ENCODE measurements around the gene OLFM1. TPM values are rescaled to one million over a fixed set of nuclear protein-coding genes. Genes with fewer than 3 reads are reported as not detected.
"Not testable (repeated sequence)": the region's sequence is repeated elsewhere in the genome, so short reads cannot be mapped to it uniquely, and the experiment has no call there.

OLFM1 gene
- total and polyA plus RNA-seq, 5 experiments from 2014 or later: not detected

DNA sequence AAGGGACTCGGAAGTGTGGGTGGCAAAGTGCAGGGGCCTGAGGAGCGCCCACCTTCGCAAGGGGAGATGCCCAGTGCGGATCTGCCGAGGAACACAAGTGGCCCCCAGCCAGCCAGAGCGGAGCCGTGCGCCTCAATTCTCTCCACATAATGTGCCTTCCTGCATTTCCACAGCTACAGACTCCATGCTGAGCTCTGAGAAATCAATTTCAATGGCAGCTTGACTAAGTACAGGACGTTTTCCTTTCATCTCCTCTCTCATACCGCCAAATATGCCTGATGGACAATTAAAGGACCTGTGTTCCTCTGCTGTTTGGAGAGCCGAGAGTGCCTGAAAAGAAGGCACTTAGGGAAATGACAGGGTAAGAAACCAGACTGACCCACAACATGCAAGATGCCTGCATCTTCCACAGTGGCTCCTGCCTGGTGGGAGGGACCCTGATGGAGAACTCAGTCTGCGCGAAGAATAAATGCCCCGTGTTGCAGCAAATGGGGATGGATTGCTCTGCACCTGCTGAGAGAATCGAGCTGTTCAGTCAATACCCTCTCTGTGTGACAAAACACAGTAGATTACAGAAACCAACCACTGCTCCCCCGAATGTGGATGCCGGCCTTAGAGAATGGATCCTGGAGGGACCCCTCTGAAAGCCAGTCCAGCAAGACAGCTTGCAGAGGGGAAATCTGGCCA lies 38.6 kb upstream of the OLFM1 start:
- no peak for ATAC-seq
- H3K4me3 Mint-ChIP-seq: no peak overlapping the region
- H3K4me1 Mint-ChIP-seq: peaks cover 0 to 6% (median 0%) of the 10 kb centered on the region in 4 donors
- no peaks in the 10 kb centered on the region for H3K36me3 Mint-ChIP-seq
- peaks cover 8 to 70% (median 40%) of the 10 kb centered on the region in 5 donors for H3K27me3 Mint-ChIP-seq
- peaks cover 0 to 9% (median 0%) of the 10 kb centered on the region in 9 donors for H3K9me3 Mint-ChIP-seq
- POLR2A ChIA-PET: no interaction called here
- no peak for DNase-seq
- H3K27ac Mint-ChIP-seq: no peak overlapping the region

DNA sequence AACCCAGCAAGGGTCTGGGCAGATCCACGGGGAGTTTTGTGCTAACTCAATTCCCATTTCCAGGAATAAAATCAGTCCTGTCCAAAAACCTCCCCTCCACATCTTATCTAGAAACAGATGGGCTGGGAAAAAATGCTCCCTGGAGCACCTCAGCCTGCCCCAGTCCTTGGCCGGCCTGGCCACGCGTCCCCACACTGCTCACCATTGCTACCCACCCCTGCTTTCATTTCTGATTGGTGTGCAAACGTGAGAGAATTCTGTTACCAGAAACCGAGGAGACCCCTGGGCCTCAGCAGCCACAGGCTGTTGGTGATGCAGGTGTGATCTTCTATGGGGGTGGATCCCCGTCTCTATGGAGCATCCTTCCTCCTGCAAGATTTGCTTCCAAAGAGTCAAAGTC lies 38.0 kb upstream of the OLFM1 start:
- H3K4me3 Mint-ChIP-seq: no peak overlapping the region
- H3K36me3 Mint-ChIP-seq: no peaks in the 10 kb centered on the region
- POLR2A ChIA-PET: no interaction called here
- H3K27me3 Mint-ChIP-seq: peaks cover 11 to 71% (median 44%) of the 10 kb centered on the region in 5 donors
- H3K9me3 Mint-ChIP-seq: peaks cover 0 to 9% (median 0%) of the 10 kb centered on the region in 9 donors
- no peak overlapping the region for H3K27ac Mint-ChIP-seq
- peaks cover 0 to 6% (median 0%) of the 10 kb centered on the region in 4 donors for H3K4me1 Mint-ChIP-seq
- DNase-seq (no peak), ATAC-seq (no peak)

DNA sequence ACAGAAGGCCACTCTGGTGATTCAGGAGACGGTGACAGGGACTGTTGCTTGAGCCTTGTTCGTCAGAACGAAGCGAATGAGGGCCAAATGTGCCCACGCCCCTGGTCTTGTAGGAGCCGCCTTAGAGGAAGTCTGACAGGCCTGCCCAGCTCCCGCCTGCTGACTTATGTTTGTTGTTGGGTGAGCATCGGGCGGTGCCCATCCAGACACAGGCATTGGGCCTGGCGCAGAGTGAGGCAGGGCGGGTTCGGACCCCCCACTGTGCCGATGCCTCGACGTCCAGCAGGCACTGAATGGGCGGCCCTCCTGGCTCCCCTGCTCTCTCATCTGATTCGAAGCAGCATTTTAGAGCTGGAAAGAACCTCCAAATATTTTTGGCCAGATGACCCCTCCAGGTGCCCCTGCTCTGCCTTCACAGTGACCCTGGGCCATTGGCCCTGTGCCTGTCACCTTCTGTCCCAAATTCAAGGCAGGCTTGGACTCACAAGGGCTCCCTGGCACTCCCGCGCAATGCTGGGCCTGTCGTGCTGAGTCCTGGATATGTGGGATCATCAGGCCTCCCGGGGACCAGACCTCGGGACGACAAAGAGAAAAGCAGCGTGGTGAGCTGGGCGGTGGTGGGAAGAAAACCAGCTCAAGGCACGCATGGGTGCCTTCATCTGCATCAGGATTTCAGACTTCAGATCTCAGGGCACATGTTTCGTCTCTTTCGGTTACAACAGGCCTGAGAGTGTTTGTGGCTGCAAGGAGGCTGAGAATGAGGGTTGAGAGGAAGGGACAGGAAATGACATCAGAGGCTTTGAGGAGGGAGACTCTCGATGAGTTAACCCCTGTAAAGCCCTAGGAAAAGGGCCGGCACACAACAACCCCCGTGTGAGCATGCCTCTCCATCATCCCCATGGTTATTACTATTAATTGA lies 37.1 kb upstream of the OLFM1 start:
- DNase-seq (no peak), ATAC-seq (no peak)
- H3K4me1 Mint-ChIP-seq: peaks cover 0 to 6% (median 0%) of the 10 kb centered on the region in 4 donors
- H3K36me3 Mint-ChIP-seq: no peaks in the 10 kb centered on the region
- POLR2A ChIA-PET: no interaction called here
- H3K4me3 Mint-ChIP-seq: no peak overlapping the region
- no peak overlapping the region for H3K27ac Mint-ChIP-seq
- peaks cover 12 to 71% (median 41%) of the 10 kb centered on the region in 5 donors for H3K27me3 Mint-ChIP-seq
- H3K9me3 Mint-ChIP-seq: peaks cover 0 to 9% (median 0%) of the 10 kb centered on the region in 9 donors

DNA sequence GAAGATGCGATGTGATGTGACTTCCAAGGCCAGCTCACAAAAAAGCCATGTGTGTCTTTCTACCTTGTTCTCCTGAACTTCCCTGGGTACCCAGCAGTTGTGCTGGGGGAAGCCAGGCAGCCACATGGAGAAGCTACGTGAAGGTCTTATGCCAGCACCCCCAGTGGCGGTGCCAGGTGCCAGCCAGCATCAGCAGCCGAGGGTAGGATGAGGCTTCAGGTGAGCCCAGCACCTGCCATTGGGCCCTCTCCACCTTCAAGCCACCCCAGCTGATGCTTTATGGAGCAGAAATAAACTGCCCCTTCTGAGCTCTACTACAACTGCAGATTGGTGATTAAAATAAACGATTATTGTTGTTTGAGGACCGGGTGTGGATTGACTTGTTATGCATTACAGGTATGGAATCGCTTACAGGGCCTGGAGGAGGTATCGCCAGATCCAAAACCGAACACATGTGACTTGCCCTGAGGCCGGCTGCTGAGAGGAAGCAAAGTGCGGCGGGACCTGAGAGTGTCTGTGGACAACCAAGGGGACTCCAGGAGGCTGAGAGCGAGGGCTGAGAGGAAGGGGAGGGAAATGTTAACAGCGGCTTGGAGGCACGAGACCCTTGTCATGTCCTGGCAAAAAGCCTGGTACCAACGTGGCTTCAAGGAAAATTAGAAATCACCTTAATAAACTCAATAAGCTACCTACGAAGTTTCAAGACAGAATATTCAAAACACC lies 36.0 kb upstream of the OLFM1 start:
- Mint-ChIP-seq H3K4me1 (peaks cover 0 to 6% (median 0%) of the 10 kb centered on the region in 4 donors), H3K27me3 (peaks cover 14 to 75% (median 39%) of the 10 kb centered on the region in 5 donors), H3K27ac (no peak overlapping the region), H3K4me3 (no peak overlapping the region), H3K9me3 (peaks cover 0 to 9% (median 0%) of the 10 kb centered on the region in 9 donors), H3K36me3 (no peaks in the 10 kb centered on the region)
- no peak for ATAC-seq
- DNase-seq: no peak
- POLR2A ChIA-PET: no interaction called here

DNA sequence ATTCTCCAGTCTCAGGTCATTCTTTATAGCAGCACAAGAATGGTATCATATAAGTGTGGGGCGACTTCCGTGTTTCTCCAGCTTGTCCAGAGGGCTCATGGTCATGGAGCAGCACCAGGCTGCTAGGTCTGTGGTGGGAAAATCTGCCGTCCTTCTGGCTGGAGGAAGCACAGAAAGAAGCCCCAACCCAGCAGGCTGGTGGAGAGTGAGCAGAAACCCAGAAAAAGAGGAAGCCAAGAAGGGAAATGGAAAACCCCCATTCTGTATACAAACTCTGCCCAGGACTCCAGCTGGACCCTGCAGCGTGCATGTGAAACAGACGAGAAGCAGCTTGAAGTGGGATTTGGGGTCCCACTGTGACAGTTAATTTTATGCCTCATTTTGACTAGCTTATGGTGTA lies 34.3 kb upstream of the OLFM1 start:
- no peak for ATAC-seq
- H3K27ac Mint-ChIP-seq: no peak overlapping the region
- H3K27me3 Mint-ChIP-seq: peaks cover 14 to 71% (median 37%) of the 10 kb centered on the region in 5 donors

DNA sequence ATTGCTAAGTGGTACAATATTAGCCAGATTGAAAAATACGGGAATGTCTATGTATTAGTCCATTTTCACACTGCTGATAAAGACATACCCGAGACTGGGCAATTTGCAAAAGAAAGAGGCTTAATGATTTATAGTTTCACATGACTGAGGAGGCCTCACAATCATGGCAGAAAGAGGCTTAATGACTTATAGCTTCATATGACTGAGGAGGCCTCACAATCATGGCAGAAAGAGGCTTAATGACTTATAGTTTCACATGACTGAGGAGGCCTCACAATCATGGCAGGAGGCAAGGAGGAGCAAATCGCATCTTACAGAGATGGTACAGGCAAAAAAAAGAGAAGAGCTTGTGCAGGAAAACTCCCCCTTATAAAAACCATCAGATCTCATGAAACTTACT lies 32.3 kb upstream of the OLFM1 start:
- no peak overlapping the region for H3K27ac Mint-ChIP-seq
- POLR2A ChIA-PET: no interaction called here
- H3K27me3 Mint-ChIP-seq: peaks cover 16 to 58% (median 36%) of the 10 kb centered on the region in 5 donors
- H3K4me3 Mint-ChIP-seq: no peak overlapping the region
- no peak for DNase-seq
- H3K36me3 Mint-ChIP-seq: no peaks in the 10 kb centered on the region
- no peak for ATAC-seq
- peaks cover 0 to 6% (median 0%) of the 10 kb centered on the region in 4 donors for H3K4me1 Mint-ChIP-seq
- H3K9me3 Mint-ChIP-seq: peaks cover 0 to 10% (median 0%) of the 10 kb centered on the region in 9 donors

More for the DNA sequence above, 34.3 kb upstream of the OLFM1 start:
- H3K4me3 Mint-ChIP-seq: no peak overlapping the region
- H3K9me3 Mint-ChIP-seq: peaks cover 0 to 9% (median 0%) of the 10 kb centered on the region in 9 donors
- no peak for DNase-seq
- POLR2A ChIA-PET: no interaction called here
- peaks cover 0 to 6% (median 0%) of the 10 kb centered on the region in 4 donors for H3K4me1 Mint-ChIP-seq
- H3K36me3 Mint-ChIP-seq: no peaks in the 10 kb centered on the region

DNA sequence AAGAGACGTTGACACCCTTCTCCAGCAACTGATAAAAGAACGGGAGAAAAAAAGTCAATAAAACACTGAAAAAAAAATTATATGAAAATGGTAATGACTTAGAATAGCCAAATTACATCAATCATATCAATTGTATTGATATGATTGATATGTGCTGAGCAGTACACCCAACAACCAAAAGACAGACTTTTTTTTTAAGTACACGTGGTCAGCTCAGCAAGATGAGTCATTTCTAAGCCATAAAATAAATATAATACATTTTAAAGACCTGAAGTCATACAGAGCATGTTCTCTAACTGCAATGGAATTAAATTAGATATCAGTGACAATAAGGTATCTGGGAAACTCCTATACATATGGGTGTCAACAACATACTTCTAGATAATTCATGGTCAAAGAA lies 30.9 kb upstream of the OLFM1 start:
- H3K4me1 Mint-ChIP-seq: peaks cover 0 to 6% (median 0%) of the 10 kb centered on the region in 4 donors

DNA sequence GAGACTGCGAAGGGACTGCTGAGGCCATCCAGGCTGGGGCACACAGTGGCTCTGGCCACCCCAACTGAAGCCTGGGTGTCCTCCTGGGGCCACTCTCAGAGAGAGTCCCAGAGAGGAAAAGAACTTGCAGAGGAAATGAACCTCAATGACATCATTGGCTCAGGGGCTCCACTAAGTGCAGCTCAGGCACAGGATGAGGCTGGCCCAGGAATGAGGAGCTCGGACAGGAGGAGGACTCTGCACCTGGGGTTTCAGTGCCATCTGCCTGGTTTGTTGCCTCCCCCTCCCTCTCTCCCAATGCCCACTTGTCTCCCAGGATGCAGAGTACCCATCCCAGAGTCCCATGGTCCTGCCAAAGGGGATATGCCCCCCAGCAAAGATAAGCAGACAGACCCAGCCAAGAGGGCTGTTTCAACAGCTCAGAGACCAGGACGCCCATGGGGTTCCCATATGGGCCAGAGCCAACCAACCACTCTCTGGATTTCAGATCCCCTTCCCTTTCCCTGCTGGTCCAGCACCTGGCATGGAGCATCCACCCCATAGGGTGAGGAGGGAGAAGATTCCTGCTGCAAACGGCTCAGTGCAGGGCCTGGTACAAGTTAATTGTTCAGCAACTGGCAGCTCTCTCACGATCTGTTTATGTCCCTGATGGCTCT lies 26.9 kb upstream of the OLFM1 start:
- peaks cover 3 to 21% (median 3%) of the 10 kb centered on the region in 3 donors for H3K36me3 Mint-ChIP-seq
- POLR2A ChIA-PET: no interaction called here
- no peak overlapping the region for H3K27ac Mint-ChIP-seq

More for the DNA sequence above, 30.9 kb upstream of the OLFM1 start:
- no peak for ATAC-seq
- H3K27ac Mint-ChIP-seq: no peak overlapping the region
- H3K4me3 Mint-ChIP-seq: no peak overlapping the region
- peaks cover 0 to 8% (median 0%) of the 10 kb centered on the region in 9 donors for H3K9me3 Mint-ChIP-seq
- no peak for DNase-seq
- POLR2A ChIA-PET: no interaction called here
- peaks cover 15 to 58% (median 35%) of the 10 kb centered on the region in 5 donors for H3K27me3 Mint-ChIP-seq
- no peaks in the 10 kb centered on the region for H3K36me3 Mint-ChIP-seq

DNA sequence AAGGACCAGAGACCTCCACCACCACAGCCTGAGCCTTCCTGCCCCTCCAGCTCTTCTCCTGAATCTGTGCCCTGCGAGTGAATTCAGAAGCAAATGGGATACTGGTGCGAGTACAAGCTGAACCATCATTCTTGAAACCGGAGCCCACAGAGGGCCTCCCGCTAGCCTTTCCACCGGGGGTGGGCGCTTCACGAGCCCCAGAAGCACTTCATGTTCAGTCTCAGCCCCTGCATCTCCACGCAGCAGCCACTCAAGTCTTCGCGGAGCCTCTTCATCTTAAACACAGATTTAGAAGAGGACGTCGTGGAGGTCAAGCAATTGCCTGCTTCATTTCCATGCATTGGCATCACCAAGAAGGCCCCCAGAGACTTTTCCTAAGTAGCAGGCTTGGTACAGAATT lies 26.0 kb upstream of the OLFM1 start:
- DNase-seq: peak in 1 of 10 donors; percentile 32
- peaks cover 0 to 34% (median 13%) of the 10 kb centered on the region in 9 donors for H3K9me3 Mint-ChIP-seq
- POLR2A ChIA-PET: no interaction called here
- ATAC-seq: no peak
- H3K27me3 Mint-ChIP-seq: peaks cover 6 to 35% (median 18%) of the 10 kb centered on the region in 5 donors
- no peak overlapping the region for H3K27ac Mint-ChIP-seq
- peaks cover 3 to 21% (median 3%) of the 10 kb centered on the region in 3 donors for H3K36me3 Mint-ChIP-seq
- no peaks in the 10 kb centered on the region for H3K4me1 Mint-ChIP-seq
- H3K4me3 Mint-ChIP-seq: no peak overlapping the region

More for the DNA sequence above, 26.9 kb upstream of the OLFM1 start:
- peaks cover 0 to 29% (median 13%) of the 10 kb centered on the region in 9 donors for H3K9me3 Mint-ChIP-seq
- DNase-seq (peak in 1 of 10 donors; percentile 45), ATAC-seq (no peak)
- H3K27me3 Mint-ChIP-seq: peaks cover 7 to 34% (median 12%) of the 10 kb centered on the region in 5 donors
- H3K4me3 Mint-ChIP-seq: no peak overlapping the region
- no peaks in the 10 kb centered on the region for H3K4me1 Mint-ChIP-seq

DNA sequence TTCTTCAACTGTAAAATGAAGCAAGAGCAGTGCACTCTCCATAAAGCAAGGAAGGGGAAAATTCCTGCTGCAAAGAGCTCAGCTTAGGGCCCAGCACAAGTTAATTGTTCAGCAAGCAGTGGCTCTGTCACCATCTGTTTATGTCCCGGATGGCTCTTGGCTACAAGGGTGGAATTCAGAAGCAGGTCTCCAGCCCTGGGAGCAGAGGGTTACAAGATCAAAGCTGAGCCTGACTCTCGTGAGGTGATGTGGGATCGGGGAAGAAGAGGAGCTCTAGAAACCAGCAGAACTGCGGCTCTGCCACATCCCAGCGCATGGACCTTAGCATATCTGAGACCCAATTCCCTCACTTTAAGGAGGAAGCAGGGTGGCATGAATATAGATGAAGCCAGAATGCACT lies 25.2 kb upstream of the OLFM1 start:
- peaks cover 3 to 21% (median 3%) of the 10 kb centered on the region in 3 donors for H3K36me3 Mint-ChIP-seq
- no peak overlapping the region for H3K4me3 Mint-ChIP-seq
- ATAC-seq: no peak
- H3K27me3 Mint-ChIP-seq: peaks cover 6 to 37% (median 17%) of the 10 kb centered on the region in 5 donors
- no peak overlapping the region for H3K27ac Mint-ChIP-seq
- POLR2A ChIA-PET: no interaction called here
- peaks cover 0 to 34% (median 13%) of the 10 kb centered on the region in 9 donors for H3K9me3 Mint-ChIP-seq
- H3K4me1 Mint-ChIP-seq: no peaks in the 10 kb centered on the region
- DNase-seq: peak in 1 of 10 donors; percentile 50

DNA sequence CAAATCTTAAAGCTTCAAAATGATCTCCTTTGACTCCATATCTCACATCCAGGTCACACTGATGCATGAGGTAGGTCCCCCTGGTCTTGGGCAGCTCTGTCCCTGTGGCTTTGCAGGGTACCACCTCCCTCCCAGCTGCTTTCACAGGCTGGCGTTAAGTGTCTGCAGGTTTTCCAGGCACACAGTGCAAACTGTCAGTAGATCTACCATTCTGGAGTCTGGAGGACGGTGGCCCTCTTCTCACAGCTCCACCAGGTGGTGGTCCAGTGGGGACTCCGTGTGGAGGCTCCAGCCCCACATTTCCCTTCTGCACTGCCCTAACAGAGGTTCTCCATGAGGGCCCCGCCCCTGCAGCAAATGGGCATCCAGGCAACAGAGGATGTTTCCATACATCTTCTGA lies 24.0 kb upstream of the OLFM1 start:
- DNase-seq, ATAC-seq, POLR2A ChIA-PET, H3K4me1 Mint-ChIP-seq, H3K4me3 Mint-ChIP-seq, H3K27ac Mint-ChIP-seq: not testable (repeated sequence)
- H3K36me3 Mint-ChIP-seq: peaks cover 3 to 21% (median 3%) of the 10 kb centered on the region in 3 donors
- peaks cover 10 to 46% (median 24%) of the 10 kb centered on the region in 5 donors for H3K27me3 Mint-ChIP-seq
- H3K9me3 Mint-ChIP-seq: peaks cover 0 to 34% (median 13%) of the 10 kb centered on the region in 9 donors

DNA sequence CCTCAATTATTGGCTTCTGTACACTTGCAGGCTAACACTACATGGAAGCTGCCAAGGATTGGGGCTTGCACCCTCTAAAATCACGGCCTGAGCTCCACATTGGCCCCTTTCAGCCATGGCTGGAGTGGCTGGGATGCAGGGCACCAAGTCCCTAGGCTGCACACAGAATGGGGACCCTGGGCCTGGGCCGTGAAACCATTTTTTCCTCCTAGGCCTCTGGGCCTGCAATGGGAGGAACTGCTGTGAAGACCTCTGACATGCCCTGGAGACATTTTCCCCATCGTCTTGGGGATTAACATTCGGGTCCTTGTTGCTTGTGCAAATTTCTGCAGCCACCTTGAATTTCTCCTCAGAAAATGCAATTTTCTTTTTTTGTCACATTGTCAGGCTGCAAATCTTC lies 23.6 kb upstream of the OLFM1 start:
- Mint-ChIP-seq H3K27me3 (peaks cover 10 to 50% (median 28%) of the 10 kb centered on the region in 5 donors), H3K9me3 (peaks cover 0 to 34% (median 13%) of the 10 kb centered on the region in 9 donors), H3K36me3 (peaks cover 3 to 21% (median 3%) of the 10 kb centered on the region in 3 donors)
- H3K27ac Mint-ChIP-seq, H3K4me1 Mint-ChIP-seq, ATAC-seq, H3K4me3 Mint-ChIP-seq, POLR2A ChIA-PET: not testable (repeated sequence)
- peak in 1 of 10 donors; percentile 43 for DNase-seq

Measured in naive thymus-derived CD8-positive, alpha-beta T cell (primary cell).